ENCODE data around the gene ZNHIT2.

- TF ChIP-seq POLR2AphosphoS5 (IDR thresholded peaks at IDR 0.05; ENCODE audit: low read depth, low read length): peak; percentile 75
- peak; percentile 82 for TF ChIP-seq POLR2A (IDR thresholded peaks at IDR 0.05; ENCODE audit: low read depth, low read length)
Observed at GRCh38 chr11:65083834-65084597, 33.5 kb downstream of the ZNHIT2 start, which contains the start of the genes CDCA5 and ZFPL1.
